ENCODE data around the gene TTC39C. TPM values are rescaled to one million over a fixed set of nuclear protein-coding genes. Genes with fewer than 3 reads are reported as not detected.

The TTC39C gene
- total and polyA plus RNA-seq, 2 donors (not counting 3 experiments of a cell fraction or from before 2014, with no cell fraction given), result 0.61 to 6.2 TPM

- Histone ChIP-seq H3K27ac (ENCODE audit: insufficient read depth, low read depth, low read length) (no peak overlapping the region), H3K36me3 (ENCODE audit: control insufficient read depth in 2 of 2, extremely low read depth in 1 of 2, insufficient read depth in 2 of 2, low read length in 2 of 2) (no peaks in the 10 kb centered on the region), H4K20me1 (replicated peaks; ENCODE audit: control insufficient read depth, extremely low read depth, insufficient read depth, low read length) (no peaks in the 10 kb centered on the region), H3K4me2 (ENCODE audit: insufficient read depth, low read length) (no peak overlapping the region), H3K27me3 (ENCODE audit: control insufficient read depth in 2 of 2, insufficient read depth in 2 of 2, low read length in 2 of 2) (no peaks in the 10 kb centered on the region), H2AFZ (ENCODE audit: low read depth, low read length) (no peak overlapping the region), H3K9me3 (replicated peaks; ENCODE audit: control insufficient read depth, insufficient read depth, low read length) (no peaks in the 10 kb centered on the region), H3K79me2 (ENCODE audit: control insufficient read depth, insufficient read depth, low read length) (no peaks in the 10 kb centered on the region), H3K4me1 (ENCODE audit: control insufficient read depth, extremely low read depth, insufficient read depth, low read length) (no peaks in the 10 kb centered on the region), H3K4me3 (replicated peaks in 1 of 3; ENCODE audit: insufficient read depth in 1 of 3, low read depth in 1 of 3, low read length in 3 of 3) (no peak overlapping the region), H3K9ac (replicated peaks; ENCODE audit: extremely low read depth, insufficient read depth, low read length) (no peak overlapping the region), H3K9me1 (replicated peaks; ENCODE audit: control insufficient read depth, extremely low read depth, insufficient read depth, low read length) (no peaks in the 10 kb centered on the region)
- no peak for FAIRE-seq
- ChIA-PET POLR2A (no interaction called here), CTCF (no interaction called here)
- intact Hi-C loops (cut with micrococcal nuclease), result loop anchor here (10.0 kb wide), 1 partner anchor 97 kb away; the partner anchor contains the start of gene TTC39C
- no peak for TF ChIP-seq MYC (IDR thresholded peaks at IDR 0.05; ENCODE audit: low read depth, low read length)
- TF ChIP-seq POLR2A (IDR thresholded peaks at IDR 0.05; ENCODE audit: low read depth, low read length), result no peak
- TF ChIP-seq EZH2 (IDR thresholded peaks at IDR 0.05; ENCODE audit: borderline replicate concordance, low read depth, low read length, severe bottlenecking), result no peak
- no peak for TF ChIP-seq GATA2 (IDR thresholded peaks at IDR 0.05; ENCODE audit: insufficient read depth, insufficient read length, low read depth, low read length)
- no peak for TF ChIP-seq JUN (IDR thresholded peaks at IDR 0.05; ENCODE audit: borderline replicate concordance, insufficient read depth, insufficient read length, low read depth)
- dilution Hi-C loops (cut with MboI; ENCODE audit: extremely low pct_ligation_motif_present, low sequenced_read_pairs), result loop anchor here (25.0 kb wide), 1 partner anchor 500 kb away; no protein-coding TSS in a partner anchor
- DNase-seq (ENCODE audit: low read depth, low spot score), result no peak
- BruUV-seq (replicated peaks), result no TSS peak
Observed at GRCh38 chr18:24111936-24112335, 97.4 kb downstream of the TTC39C start.

GRCh38 chr18:24112464-24112863 lies 97.9 kb downstream of the TTC39C start:
- DNase-seq (ENCODE audit: low read depth, low spot score), result no peak
- H3K9ac ChIP-seq (replicated peaks; ENCODE audit: extremely low read depth, insufficient read depth, low read length), result no peak overlapping the region
- no peak overlapping the region for H3K4me2 ChIP-seq (ENCODE audit: insufficient read depth, low read length)
- no TSS peak for BruUV-seq (replicated peaks)
- CTCF ChIA-PET, result no interaction called here
- no peaks in the 10 kb centered on the region for H3K27me3 ChIP-seq (ENCODE audit: control insufficient read depth in 2 of 2, insufficient read depth in 2 of 2, low read length in 2 of 2)
- intact Hi-C loops (cut with micrococcal nuclease), result loop anchor here (10.0 kb wide), 1 partner anchor 98 kb away; the partner anchor contains the start of gene TTC39C
- H3K4me1 ChIP-seq (ENCODE audit: control insufficient read depth, extremely low read depth, insufficient read depth, low read length), result no peaks in the 10 kb centered on the region
- no peaks in the 10 kb centered on the region for H3K9me1 ChIP-seq (replicated peaks; ENCODE audit: control insufficient read depth, extremely low read depth, insufficient read depth, low read length)
- H3K79me2 ChIP-seq (ENCODE audit: control insufficient read depth, insufficient read depth, low read length), result no peaks in the 10 kb centered on the region
- dilution Hi-C loops (cut with MboI; ENCODE audit: extremely low pct_ligation_motif_present, low sequenced_read_pairs), result loop anchor here (25.0 kb wide), 1 partner anchor 500 kb away; no protein-coding TSS in a partner anchor
- no peak overlapping the region for H3K27ac ChIP-seq (ENCODE audit: insufficient read depth, low read depth, low read length)
- H3K4me3 ChIP-seq (replicated peaks in 1 of 3; ENCODE audit: insufficient read depth in 1 of 3, low read depth in 1 of 3, low read length in 3 of 3), result no peak overlapping the region
- no peak for FAIRE-seq
- TF ChIP-seq MYC (IDR thresholded peaks at IDR 0.05; ENCODE audit: low read depth, low read length), result no peak
- no peak for TF ChIP-seq POLR2AphosphoS5 (IDR thresholded peaks at IDR 0.05; ENCODE audit: insufficient read depth, low read depth, low read length)
- TF ChIP-seq JUN (IDR thresholded peaks at IDR 0.05; ENCODE audit: borderline replicate concordance, insufficient read depth, insufficient read length, low read depth), result no peak
- TF ChIP-seq GATA2 (IDR thresholded peaks at IDR 0.05; ENCODE audit: insufficient read depth, insufficient read length, low read depth, low read length), result no peak
- TF ChIP-seq POLR2A (IDR thresholded peaks at IDR 0.05; ENCODE audit: low read depth, low read length), result no peak
- no peak for TF ChIP-seq FOS (IDR thresholded peaks at IDR 0.05; ENCODE audit: borderline replicate concordance, insufficient read depth, low read length)
- no peak for TF ChIP-seq CTCF (IDR thresholded peaks at IDR 0.05; ENCODE audit: extremely low read depth in 1 of 2, insufficient read depth in 1 of 2, low read depth in 1 of 2, low read length in 2 of 2)
- H4K20me1 ChIP-seq (replicated peaks; ENCODE audit: control insufficient read depth, extremely low read depth, insufficient read depth, low read length), result no peaks in the 10 kb centered on the region
- H3K36me3 ChIP-seq (ENCODE audit: control insufficient read depth in 2 of 2, extremely low read depth in 1 of 2, insufficient read depth in 2 of 2, low read length in 2 of 2), result no peaks in the 10 kb centered on the region
- no peaks in the 10 kb centered on the region for H3K9me3 ChIP-seq (replicated peaks; ENCODE audit: control insufficient read depth, insufficient read depth, low read length)
- POLR2A ChIA-PET, result no interaction called here
- H2AFZ ChIP-seq (ENCODE audit: low read depth, low read length), result no peak overlapping the region
